A673 (cell line): ENCODE results near the gene CCDC57. TPM values are rescaled to one million over a fixed set of nuclear protein-coding genes. Genes with fewer than 3 reads are reported as not detected.

Experiments used
- BruUV-seq: library from RNA; stranded (reverse); fragments of 400-500 nt; replicated peaks from 2 replicates; lab custom pipeline; 2021; lab: Mats Ljungman, UMichigan
- CTCF ChIA-PET: fragments of 300-600 bp; sonication (Branson Sonifier 250); formaldehyde crosslinking; loops from one replicate; lab custom pipeline; 2022; ENCODE audit warnings: antibody characterized with exemption; lab: Charles Lee
- POLR2A ChIA-PET: fragments of 300-600 bp; sonication (Branson Sonifier 250); formaldehyde crosslinking; loops from one replicate; lab custom pipeline; 2022; ENCODE audit warnings: antibody characterized with exemption; ENCODE audit not compliant: low non-redundant PET; lab: Charles Lee
- DNase-seq: peaks from one replicate; pipeline ENCODE4 v3.0.0-alpha.2; 2015; ENCODE audit warnings: low spot score
- H3K27ac ChIP-seq: fragments of 200-600 bp; sonication (generic); 2 replicates; pipeline ENCODE4 v1.5.1; 2016; ENCODE audit warnings: mixed run types, low read depth, mild to moderate bottlenecking, mixed read lengths, antibody characterized with exemption, low read length; ENCODE audit not compliant: poor library complexity, severe bottlenecking
- H3K27me3 ChIP-seq: fragments of 200-600 bp; sonication (generic); replicated peaks from 2 replicates; pipeline ENCODE4 v1.6.1; 2017; ENCODE audit warnings: mixed run types, low read depth, mild to moderate bottlenecking, mixed read lengths, antibody characterized with exemption, low read length; ENCODE audit not compliant: insufficient read depth, poor library complexity
- H3K36me3 ChIP-seq: fragments of 200-600 bp; sonication (generic); 2 replicates; pipeline ENCODE4 v1.6.1; 2016; ENCODE audit warnings: mixed run types, mild to moderate bottlenecking, mixed read lengths, antibody characterized with exemption, low read length; ENCODE audit not compliant: insufficient read depth, poor library complexity, severe bottlenecking
- H3K4me1 ChIP-seq: fragments of 200-600 bp; sonication (generic); 2 replicates; pipeline ENCODE4 v1.6.1; 2017; ENCODE audit warnings: mixed run types, mild to moderate bottlenecking, mixed read lengths, antibody characterized with exemption, low read length; ENCODE audit not compliant: insufficient read depth, poor library complexity, severe bottlenecking
- H3K4me3 ChIP-seq: fragments of 200-600 bp; sonication (generic); 2 replicates; pipeline ENCODE4 v1.5.1; 2016; ENCODE audit warnings: low read depth, mixed run types, mild to moderate bottlenecking, mixed read lengths, low read length; ENCODE audit not compliant: poor library complexity, severe bottlenecking
- H3K9me3 ChIP-seq: fragments of 200-600 bp; sonication (generic); 2 replicates; pipeline ENCODE4 v1.6.1; 2016; ENCODE audit warnings: mixed run types, low read depth, mild to moderate bottlenecking, mixed read lengths, antibody characterized with exemption, low read length; ENCODE audit not compliant: poor library complexity, severe bottlenecking
- CTCF ChIP-seq: fragments of 300-800, 200-600 bp; sonication (generic); conservative IDR thresholded peaks from 2 replicates; pipeline ENCODE4 v1.5.1; 2017; ENCODE audit warnings: low read depth, mild to moderate bottlenecking, antibody characterized with exemption, low read length, moderate library complexity, mixed read lengths
- EZH2 ChIP-seq: fragments of 200-600 bp; sonication (generic); IDR thresholded peaks from 2 replicates; pipeline ENCODE4 v1.6.1; 2017; ENCODE audit warnings: borderline replicate concordance, low read depth, mild to moderate bottlenecking, mixed read lengths, antibody characterized with exemption, low read length; ENCODE audit not compliant: poor library complexity, severe bottlenecking
- intact Hi-C: fragments of 100-400 bp; cut with micrococcal nuclease; formaldehyde crosslinking; loops from one replicate; pipeline ENCODE4 v1.10.0; 2022; ENCODE audit not compliant: unreplicated experiment
- total RNA-seq: library from RNA; stranded (reverse); gene quantifications from 2 replicates; pipeline ENCODE4 v1.2.3, GENCODE V29; 2021

CCDC57 gene
- total RNA-seq, 1 experiment from 2014 or later, result 43.6 TPM

DNA sequence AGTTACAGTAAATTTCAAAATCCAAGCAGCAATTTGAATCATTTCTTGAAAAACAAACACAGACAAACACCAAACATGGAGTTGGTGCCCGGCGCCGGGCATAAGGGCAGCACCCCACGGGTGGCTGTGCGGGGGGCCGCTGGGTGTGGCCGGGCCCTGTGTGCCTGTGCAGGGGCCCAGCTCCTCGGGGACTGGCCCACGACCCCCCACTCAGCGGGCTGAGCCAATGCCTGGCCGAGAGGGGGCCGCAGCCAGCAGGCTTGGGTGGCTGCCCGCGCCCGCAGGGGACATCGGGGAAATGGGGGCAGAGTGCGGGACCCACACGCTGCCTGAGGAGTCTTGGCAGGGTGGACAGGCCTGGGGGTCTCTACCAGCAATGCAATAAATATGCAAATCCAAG, 134.2 kb downstream of the CCDC57 start:
- no peaks in the 10 kb centered on the region for H3K9me3 ChIP-seq
- intact Hi-C loops, result no loop called here
- ChIA-PET CTCF (no interaction called here), POLR2A (no interaction called here)
- H3K27me3 ChIP-seq, result no peaks in the 10 kb centered on the region
- H3K36me3 ChIP-seq, result peaks cover 62% of the 10 kb centered on the region
- no peaks in the 10 kb centered on the region for H3K4me1 ChIP-seq
- TSS peak; percentile 35 for BruUV-seq
- no peak overlapping the region for H3K4me3 ChIP-seq
- DNase-seq, result no peak
- peak overlapping the region; percentile 2 for H3K27ac ChIP-seq
- TF ChIP-seq EZH2, result no peak
- TF ChIP-seq CTCF, result no peak

DNA sequence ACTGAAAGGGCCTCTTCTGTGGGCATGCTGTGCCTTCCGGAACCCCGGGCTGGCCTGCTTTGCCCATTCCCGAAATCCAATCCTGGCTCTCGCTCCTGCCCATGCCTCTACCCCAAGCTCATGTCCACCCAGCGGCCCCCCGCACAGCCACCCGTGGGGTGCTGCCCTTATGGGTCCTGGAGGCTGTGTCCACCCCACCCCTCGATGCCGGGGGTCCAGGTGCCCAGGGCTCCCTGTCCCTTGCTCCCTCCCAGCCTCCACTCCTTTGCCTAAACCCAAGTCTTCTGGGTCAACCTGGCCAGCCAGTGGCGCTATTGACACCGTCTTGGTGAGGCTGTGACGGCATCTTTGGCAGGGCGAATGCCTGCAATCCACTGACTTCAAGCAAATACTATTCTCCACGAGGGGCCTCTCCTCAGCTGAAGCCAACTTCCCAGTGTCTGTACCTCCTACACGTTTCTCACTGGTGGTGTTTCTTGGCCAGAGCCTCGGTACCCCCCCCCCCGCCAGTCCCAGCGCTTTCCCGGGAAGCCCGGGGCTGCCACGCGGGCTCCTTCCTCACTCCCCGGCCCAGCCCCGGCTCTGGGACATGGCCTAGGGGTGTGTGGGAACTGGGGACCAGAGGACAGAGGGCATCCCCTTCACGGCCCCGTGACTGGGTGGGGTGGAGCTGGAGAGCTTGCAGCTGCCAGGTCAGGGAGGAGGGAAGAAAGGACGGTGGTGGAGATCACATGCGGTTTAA, 134.9 kb downstream of the CCDC57 start:
- ChIA-PET CTCF (no interaction called here), POLR2A (no interaction called here)
- Histone ChIP-seq H3K27ac (peak overlapping the region; percentile 2), H3K4me3 (no peak overlapping the region), H3K36me3 (peaks cover 55% of the 10 kb centered on the region), H3K4me1 (no peaks in the 10 kb centered on the region), H3K9me3 (no peaks in the 10 kb centered on the region), H3K27me3 (no peaks in the 10 kb centered on the region)
- intact Hi-C loops, result no loop called here
- TF ChIP-seq CTCF (no peak), EZH2 (no peak)
- no TSS peak for BruUV-seq
- DNase-seq, result no peak

- ChIA-PET POLR2A (interaction anchor here (1.3 kb wide), 1 partner anchor 10 kb away, joined by 3 read pairs; no protein-coding TSS in a partner anchor), CTCF (no interaction called here)
- no peaks in the 10 kb centered on the region for H3K9me3 ChIP-seq
- H3K36me3 ChIP-seq, result peaks cover 47% of the 10 kb centered on the region
- no peaks in the 10 kb centered on the region for H3K27me3 ChIP-seq
- peak overlapping the region; percentile 42 for H3K27ac ChIP-seq
- no TSS peak for BruUV-seq
- no peak overlapping the region for H3K4me3 ChIP-seq
- DNase-seq, result no peak
- TF ChIP-seq EZH2 (no peak), CTCF (no peak)
- H3K4me1 ChIP-seq, result no peaks in the 10 kb centered on the region
- intact Hi-C loops, result no loop called here
Measured at GRCh38 chr17:82076785-82077591, 135.7 kb downstream of the CCDC57 start.
